ENCODE results near the gene LGI4. TPM values are rescaled to one million over a fixed set of nuclear protein-coding genes. Genes with fewer than 3 reads are reported as not detected.

LGI4 gene
- total RNA-seq, 6 experiments from 2014 or later, result 0.08 to 0.17 (median 0.10) TPM; not detected in 1

DNA sequence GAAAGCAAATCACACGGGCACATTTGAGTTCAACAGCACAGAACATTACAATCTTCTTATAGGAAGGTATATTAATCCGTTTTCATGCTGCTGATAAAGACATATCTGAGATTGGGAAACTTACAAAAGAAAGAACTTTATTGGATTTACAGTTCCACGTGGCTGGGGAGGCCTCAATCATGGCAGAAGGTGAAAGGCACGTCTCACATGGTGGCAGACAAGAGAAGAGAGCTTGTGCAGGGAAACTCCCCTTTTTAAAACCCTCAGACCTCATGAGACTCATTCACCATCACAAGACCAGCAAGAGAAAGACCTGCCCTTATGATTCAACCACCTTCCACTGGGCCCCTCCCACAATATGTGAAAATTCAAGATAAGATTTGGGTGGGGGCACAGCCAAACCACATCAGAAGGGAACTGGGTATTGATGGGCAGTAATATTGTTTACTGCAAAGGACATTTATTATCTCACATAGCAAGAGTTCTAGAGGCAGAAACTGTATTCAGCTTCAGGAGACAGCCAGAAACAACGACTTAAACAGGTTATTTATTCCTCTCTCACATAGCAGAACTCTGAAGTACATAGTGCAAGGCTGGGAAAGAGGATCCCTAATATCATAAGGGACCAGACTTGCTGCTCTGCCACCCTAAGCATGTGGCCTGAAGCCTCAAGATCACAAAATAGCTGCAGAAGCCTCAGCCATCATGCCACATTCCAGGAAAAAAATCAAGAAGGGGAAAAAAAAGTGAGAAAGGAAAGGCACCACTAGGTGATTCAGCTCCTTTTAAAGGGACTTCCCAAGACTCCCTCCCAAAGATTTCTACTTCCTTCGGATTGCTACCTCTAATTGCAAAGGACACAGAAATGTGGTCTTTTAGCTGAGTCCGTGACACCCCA lies 42.8 kb upstream of the LGI4 start:
- H3K27me3 Mint-ChIP-seq (ENCODE audit: insufficient read depth), result peaks cover 25% of the 10 kb centered on the region
- H3K27ac Mint-ChIP-seq, result no peak overlapping the region
- H3K36me3 Mint-ChIP-seq (ENCODE audit: low read depth), result 0 out of 2 replicates have a peak, but pooled peaks cover 5% of the 10 kb centered on the region
- no peak overlapping the region for H3K4me3 Mint-ChIP-seq
- TF ChIP-seq, protein P1, sequence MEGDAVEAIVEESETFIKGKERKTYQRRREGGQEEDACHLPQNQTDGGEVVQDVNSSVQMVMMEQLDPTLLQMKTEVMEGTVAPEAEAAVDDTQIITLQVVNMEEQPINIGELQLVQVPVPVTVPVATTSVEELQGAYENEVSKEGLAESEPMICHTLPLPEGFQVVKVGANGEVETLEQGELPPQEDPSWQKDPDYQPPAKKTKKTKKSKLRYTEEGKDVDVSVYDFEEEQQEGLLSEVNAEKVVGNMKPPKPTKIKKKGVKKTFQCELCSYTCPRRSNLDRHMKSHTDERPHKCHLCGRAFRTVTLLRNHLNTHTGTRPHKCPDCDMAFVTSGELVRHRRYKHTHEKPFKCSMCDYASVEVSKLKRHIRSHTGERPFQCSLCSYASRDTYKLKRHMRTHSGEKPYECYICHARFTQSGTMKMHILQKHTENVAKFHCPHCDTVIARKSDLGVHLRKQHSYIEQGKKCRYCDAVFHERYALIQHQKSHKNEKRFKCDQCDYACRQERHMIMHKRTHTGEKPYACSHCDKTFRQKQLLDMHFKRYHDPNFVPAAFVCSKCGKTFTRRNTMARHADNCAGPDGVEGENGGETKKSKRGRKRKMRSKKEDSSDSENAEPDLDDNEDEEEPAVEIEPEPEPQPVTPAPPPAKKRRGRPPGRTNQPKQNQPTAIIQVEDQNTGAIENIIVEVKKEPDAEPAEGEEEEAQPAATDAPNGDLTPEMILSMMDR (IDR thresholded peaks at IDR 0.05), result no peak
- peaks cover 5% of the 10 kb centered on the region for H3K9me3 Mint-ChIP-seq
- peaks cover 18% of the 10 kb centered on the region for H3K4me1 Mint-ChIP-seq (ENCODE audit: low read depth)
- DNase-seq, result no peak

DNA sequence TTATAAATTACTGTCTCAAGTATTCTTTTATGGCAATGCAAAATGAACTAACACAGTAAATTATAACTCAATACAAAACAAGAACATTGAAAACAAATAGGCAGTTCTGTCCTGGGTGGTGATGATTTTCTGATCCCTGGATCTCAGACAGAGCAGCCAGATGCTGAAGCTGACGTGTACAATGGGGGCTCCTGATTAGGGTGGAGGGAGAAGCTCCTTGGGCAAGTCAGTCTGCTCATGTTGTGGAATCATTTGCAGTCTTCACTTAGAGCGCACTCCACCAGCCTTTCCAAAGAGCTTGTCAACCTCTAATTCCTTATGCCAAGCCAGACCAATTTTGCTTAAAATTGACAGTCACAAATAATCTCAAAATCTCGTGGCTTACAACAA lies 41.3 kb upstream of the LGI4 start:
- Mint-ChIP-seq H3K4me1 (ENCODE audit: low read depth) (peaks cover 18% of the 10 kb centered on the region), H3K9me3 (peaks cover 5% of the 10 kb centered on the region), H3K27me3 (ENCODE audit: insufficient read depth) (peaks cover 25% of the 10 kb centered on the region), H3K4me3 (peak overlapping the region; percentile 42), H3K36me3 (ENCODE audit: low read depth) (0 out of 2 replicates have a peak, but pooled peaks cover 8% of the 10 kb centered on the region), H3K27ac (peak overlapping the region; percentile 41; the same call in 1 of the 2 replicates)
- DNase-seq, result no peak
- TF ChIP-seq, protein P1 (IDR thresholded peaks at IDR 0.05), result no peak

DNA sequence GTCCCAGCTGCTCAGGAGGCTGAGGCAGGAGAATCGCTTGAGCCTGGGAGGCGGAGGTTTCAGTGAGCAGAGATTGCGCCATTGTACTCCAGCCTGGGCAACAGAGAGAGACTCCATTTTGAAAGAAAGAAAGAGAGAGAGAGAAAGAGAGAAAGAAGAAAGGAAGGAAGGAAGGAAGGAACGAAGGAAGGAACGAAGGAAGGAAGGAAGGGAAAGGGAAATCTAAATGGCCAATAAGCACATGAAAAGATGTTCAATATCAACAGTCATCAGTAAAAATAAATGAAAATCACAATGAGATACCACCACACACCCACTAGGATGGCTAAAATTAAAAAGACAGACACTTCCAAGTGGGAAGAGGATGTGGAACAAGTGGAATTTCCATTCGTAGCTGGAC lies 39.4 kb upstream of the LGI4 start:
- Mint-ChIP-seq H3K27me3 (ENCODE audit: insufficient read depth) (peaks cover 18% of the 10 kb centered on the region), H3K9me3 (peaks cover 5% of the 10 kb centered on the region), H3K4me3 (no peak overlapping the region), H3K36me3 (ENCODE audit: low read depth) (peaks cover 9% of the 10 kb centered on the region; the same call in 1 of the 2 replicates), H3K4me1 (ENCODE audit: low read depth) (peaks cover 20% of the 10 kb centered on the region), H3K27ac (no peak overlapping the region)
- TF ChIP-seq, protein P1 (IDR thresholded peaks at IDR 0.05), result no peak
- DNase-seq, result no peak

DNA sequence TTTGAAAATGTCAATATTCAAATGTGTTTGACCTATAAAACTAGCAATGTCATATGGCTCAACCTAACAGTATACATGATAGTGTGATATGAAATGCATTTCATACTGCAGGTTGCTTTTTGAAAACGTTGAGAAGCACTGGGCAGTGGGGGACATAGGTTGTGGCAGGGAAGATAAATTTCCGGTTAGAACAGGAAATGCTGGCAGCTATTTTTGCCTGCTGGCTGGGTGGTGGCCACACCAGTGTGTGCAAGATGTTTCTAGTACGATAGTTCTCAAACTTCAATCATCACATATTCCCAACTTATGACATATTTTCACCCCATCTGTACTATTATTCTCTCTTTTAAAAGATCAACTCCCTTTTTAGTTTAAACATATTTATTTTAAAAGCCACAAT lies 36.9 kb upstream of the LGI4 start:
- Mint-ChIP-seq H3K4me3 (no peak overlapping the region), H3K36me3 (ENCODE audit: low read depth) (peaks cover 24% of the 10 kb centered on the region), H3K9me3 (peaks cover 4% of the 10 kb centered on the region), H3K27me3 (ENCODE audit: insufficient read depth) (peaks cover 2% of the 10 kb centered on the region), H3K4me1 (ENCODE audit: low read depth) (peaks cover 45% of the 10 kb centered on the region), H3K27ac (no peak overlapping the region)
- DNase-seq, result no peak
- TF ChIP-seq, protein P1 (IDR thresholded peaks at IDR 0.05), result no peak

DNA sequence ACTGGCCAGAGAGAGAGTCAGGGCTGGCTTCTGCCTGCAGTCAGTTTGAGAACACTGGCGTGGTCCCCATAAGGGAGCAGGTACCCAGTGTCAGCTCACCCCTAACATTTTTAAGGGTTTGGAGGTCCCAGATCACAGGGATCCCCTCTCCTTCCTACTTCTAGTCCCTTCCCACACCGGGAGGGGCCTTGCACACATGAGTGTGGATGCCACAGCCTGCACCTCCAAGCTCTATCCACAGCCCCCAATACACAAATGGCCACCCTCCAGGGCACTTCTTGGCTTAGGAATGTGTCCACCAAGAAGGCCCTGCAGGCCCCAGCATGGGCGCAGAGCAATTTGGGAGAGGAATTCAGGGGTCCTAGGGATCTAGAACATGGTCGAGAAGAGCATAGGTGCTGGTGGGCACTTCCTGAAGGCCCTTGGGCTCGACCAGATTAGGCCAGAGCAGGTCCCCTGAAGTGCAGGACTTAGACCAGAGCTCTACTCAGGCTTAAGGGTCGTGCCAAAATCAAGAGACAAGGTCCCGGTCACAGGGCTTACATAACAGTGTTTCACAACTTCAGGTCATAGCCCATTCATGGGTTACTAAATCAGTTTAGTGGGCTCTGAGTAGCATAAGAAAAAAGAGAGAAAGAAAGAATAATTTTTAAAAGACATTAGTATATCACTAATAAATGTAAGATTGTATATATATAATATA lies 35.7 kb upstream of the LGI4 start:
- H3K4me1 Mint-ChIP-seq (ENCODE audit: low read depth), result peaks cover 39% of the 10 kb centered on the region
- no peak for DNase-seq
- H3K4me3 Mint-ChIP-seq, result no peak overlapping the region
- peaks cover 2% of the 10 kb centered on the region for H3K27me3 Mint-ChIP-seq (ENCODE audit: insufficient read depth)
- H3K9me3 Mint-ChIP-seq, result peaks cover 17% of the 10 kb centered on the region
- TF ChIP-seq, protein P1 (IDR thresholded peaks at IDR 0.05), result no peak
- H3K27ac Mint-ChIP-seq, result no peak overlapping the region; the same call in 1 of the 2 replicates
- peaks cover 37% of the 10 kb centered on the region for H3K36me3 Mint-ChIP-seq (ENCODE audit: low read depth)

Measured in HFFc6 (cell line).